ENCODE results near the gene NKAIN2. TPM values are rescaled to one million over a fixed set of nuclear protein-coding genes. Genes with fewer than 3 reads are reported as not detected.

Gene NKAIN2
- total RNA-seq, 4 donors from 2014 or later: 0.19 TPM; not detected in 3

DNA sequence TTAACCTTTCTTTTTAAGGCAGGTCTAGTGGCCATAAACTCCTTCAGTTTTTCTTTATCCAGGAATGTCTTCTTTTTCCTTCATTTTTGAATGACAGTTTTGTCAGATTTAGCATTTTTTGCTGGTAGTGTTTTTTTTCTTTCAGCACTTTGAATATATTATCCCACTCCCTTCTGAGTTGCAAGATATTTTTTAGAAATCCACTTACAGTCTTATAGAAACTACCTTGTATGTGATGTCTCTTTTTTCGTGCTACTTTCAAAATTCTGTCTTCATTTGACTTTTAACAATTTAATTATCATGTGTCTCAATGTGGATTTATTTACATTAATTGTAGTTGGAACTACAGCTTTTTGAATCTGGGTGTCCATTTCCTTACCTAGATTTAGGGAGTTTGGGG is 874.2 kb downstream of the NKAIN2 start:
- intact Hi-C loops (cut with DNase I): no loop called here
- WGBS, 2 donors: 42 to 47% methylated on average over 1 of the region's 1 CpG
- Histone ChIP-seq H3K4me1 (no peaks in the 10 kb centered on the region), H3K27me3 (no peaks in the 10 kb centered on the region), H3K4me3 (no peak overlapping the region), H3K9me3 (peaks cover 0 to 24% (median 8%) of the 10 kb centered on the region in 3 donors), H3K27ac (no peak overlapping the region), H3K36me3 (no peaks in the 10 kb centered on the region)
- DNase-seq: no peak
- TF ChIP-seq, protein P1, sequence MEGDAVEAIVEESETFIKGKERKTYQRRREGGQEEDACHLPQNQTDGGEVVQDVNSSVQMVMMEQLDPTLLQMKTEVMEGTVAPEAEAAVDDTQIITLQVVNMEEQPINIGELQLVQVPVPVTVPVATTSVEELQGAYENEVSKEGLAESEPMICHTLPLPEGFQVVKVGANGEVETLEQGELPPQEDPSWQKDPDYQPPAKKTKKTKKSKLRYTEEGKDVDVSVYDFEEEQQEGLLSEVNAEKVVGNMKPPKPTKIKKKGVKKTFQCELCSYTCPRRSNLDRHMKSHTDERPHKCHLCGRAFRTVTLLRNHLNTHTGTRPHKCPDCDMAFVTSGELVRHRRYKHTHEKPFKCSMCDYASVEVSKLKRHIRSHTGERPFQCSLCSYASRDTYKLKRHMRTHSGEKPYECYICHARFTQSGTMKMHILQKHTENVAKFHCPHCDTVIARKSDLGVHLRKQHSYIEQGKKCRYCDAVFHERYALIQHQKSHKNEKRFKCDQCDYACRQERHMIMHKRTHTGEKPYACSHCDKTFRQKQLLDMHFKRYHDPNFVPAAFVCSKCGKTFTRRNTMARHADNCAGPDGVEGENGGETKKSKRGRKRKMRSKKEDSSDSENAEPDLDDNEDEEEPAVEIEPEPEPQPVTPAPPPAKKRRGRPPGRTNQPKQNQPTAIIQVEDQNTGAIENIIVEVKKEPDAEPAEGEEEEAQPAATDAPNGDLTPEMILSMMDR (IDR thresholded peaks at IDR 0.05): no peak
- TF ChIP-seq POLR2A (IDR thresholded peaks at IDR 0.05): no peak

DNA sequence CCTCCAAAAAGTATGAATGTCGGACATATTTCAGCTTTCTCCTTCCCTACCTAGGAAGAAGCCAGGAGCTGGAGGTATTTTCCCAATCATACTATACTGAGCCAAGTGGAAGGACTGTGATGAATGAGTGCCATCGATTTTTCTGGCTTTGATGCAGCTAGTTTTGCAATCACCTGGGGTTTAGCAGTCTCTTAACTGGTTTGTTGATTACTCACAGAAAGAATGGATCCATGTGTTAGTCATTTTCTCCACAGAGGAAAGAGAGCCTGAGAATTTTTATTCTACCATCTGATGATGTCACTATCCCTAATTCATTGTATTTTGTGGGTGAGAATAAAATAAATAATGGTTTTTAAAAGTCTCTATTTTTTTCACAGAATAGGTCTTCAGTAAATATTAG is 875.7 kb downstream of the NKAIN2 start:
- DNase-seq: no peak
- TF ChIP-seq, protein P1 (IDR thresholded peaks at IDR 0.05): no peak
- TF ChIP-seq POLR2A (IDR thresholded peaks at IDR 0.05): no peak
- WGBS, 2 donors: 49 to 83% methylated on average over 2 of the region's 2 CpGs
- Histone ChIP-seq H3K4me3 (no peak overlapping the region), H3K27me3 (no peaks in the 10 kb centered on the region), H3K27ac (no peak overlapping the region), H3K9me3 (peaks cover 0 to 19% (median 8%) of the 10 kb centered on the region in 3 donors), H3K36me3 (no peaks in the 10 kb centered on the region), H3K4me1 (no peaks in the 10 kb centered on the region)
- intact Hi-C loops (cut with DNase I): no loop called here

DNA sequence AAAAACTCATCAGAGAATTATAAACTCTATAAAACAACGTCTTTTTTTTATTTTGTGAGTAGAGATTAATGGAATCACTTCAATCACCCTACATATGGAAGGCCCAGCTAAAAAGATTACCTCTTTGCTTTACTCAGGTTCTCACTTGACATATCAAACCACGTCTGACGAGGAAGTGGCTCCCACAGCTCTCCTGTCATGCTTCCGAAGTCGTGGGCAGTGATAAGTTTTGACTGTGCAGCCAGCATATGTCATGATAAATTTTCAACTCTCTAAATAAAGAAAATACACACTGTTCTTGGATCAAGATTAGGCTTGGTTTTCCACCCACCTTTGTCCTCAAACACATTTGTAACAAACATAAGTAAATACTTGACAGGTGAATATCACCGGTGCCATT is 879.1 kb downstream of the NKAIN2 start:
- no peak for DNase-seq
- no peak overlapping the region for H3K27ac ChIP-seq
- no peak overlapping the region for H3K4me3 ChIP-seq
- no peaks in the 10 kb centered on the region for H3K36me3 ChIP-seq
- no peaks in the 10 kb centered on the region for H3K27me3 ChIP-seq
- TF ChIP-seq, protein P1 (IDR thresholded peaks at IDR 0.05): no peak
- no peak for TF ChIP-seq POLR2A (IDR thresholded peaks at IDR 0.05)
- intact Hi-C loops (cut with DNase I): no loop called here
- WGBS, 2 donors: 62 to 75% methylated on average over 6 of the region's 6 CpGs
- H3K4me1 ChIP-seq: no peaks in the 10 kb centered on the region
- H3K9me3 ChIP-seq: peaks cover 0 to 8% (median 8%) of the 10 kb centered on the region in 3 donors

DNA sequence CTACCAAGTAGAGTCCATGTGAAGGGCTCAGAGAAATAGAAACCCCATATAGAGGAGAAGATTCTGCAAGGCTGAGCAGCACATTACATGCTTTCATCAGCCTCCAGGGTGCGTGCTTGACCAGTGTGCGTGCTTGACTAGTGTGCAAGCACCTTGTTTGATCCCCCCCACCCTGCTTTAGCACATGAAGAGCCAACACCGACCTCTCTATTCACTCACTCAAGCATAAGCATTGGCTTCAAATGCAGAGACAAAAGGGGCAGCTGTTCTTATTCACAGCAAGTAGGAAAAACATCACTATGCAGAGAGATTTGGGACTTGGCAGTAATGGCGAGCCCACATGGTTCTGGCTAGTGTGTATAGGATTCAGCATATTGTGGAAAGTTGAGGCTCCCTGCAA is 879.8 kb downstream of the NKAIN2 start:
- H3K36me3 ChIP-seq: no peaks in the 10 kb centered on the region
- no peak overlapping the region for H3K4me3 ChIP-seq
- peaks cover 0 to 8% (median 8%) of the 10 kb centered on the region in 3 donors for H3K9me3 ChIP-seq
- no peak overlapping the region for H3K27ac ChIP-seq
- intact Hi-C loops (cut with DNase I): no loop called here
- H3K4me1 ChIP-seq: no peaks in the 10 kb centered on the region
- WGBS, 2 donors: 44 to 48% methylated on average over 4 of the region's 4 CpGs
- DNase-seq: no peak
- TF ChIP-seq, protein P1 (IDR thresholded peaks at IDR 0.05): no peak
- no peak for TF ChIP-seq POLR2A (IDR thresholded peaks at IDR 0.05)
- H3K27me3 ChIP-seq: no peaks in the 10 kb centered on the region

DNA sequence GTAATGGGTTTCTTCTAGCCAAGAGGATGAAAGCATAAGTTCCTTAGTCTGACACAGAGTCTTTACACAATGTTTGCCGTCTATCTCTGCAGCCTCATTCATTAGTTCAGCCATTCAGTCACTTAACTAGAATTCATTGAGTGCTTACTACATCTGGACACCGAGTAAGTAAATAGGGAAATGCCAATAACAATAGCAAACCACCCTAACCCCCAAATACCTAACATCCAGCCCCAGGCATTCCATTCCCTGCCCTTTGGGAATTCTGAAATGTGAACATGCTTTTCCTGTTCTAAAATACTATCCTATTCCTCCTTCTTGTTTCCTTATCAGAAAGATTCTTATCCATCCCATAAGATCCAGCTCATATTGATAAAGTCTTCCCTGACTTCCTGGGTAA is 881.0 kb downstream of the NKAIN2 start:
- intact Hi-C loops (cut with DNase I): no loop called here
- 60 to 66% methylated on average over 2 of the region's 2 CpGs for WGBS, 2 donors
- Histone ChIP-seq H3K4me1 (no peaks in the 10 kb centered on the region), H3K36me3 (no peaks in the 10 kb centered on the region), H3K27ac (no peak overlapping the region), H3K27me3 (no peaks in the 10 kb centered on the region), H3K4me3 (no peak overlapping the region), H3K9me3 (no peaks in the 10 kb centered on the region)
- TF ChIP-seq, protein P1 (IDR thresholded peaks at IDR 0.05): no peak
- no peak for TF ChIP-seq POLR2A (IDR thresholded peaks at IDR 0.05)
- no peak for DNase-seq
